Measurements from ENCODE around the gene GINS2.
A peak's percentile ranks its signal among the peaks of the same experiment; 100 is the strongest.

GINS2 gene

GRCh38 chr16:85640585-85640984 is 48.2 kb downstream of the GINS2 start:
- Histone ChIP-seq H3K79me1 (replicated peaks; ENCODE audit: low read length, poor library complexity, severe bottlenecking) (peaks cover 65% of the 10 kb centered on the region), H3K4me2 (ENCODE audit: low read length, poor library complexity, severe bottlenecking) (no peak overlapping the region), H4K91ac (ENCODE audit: low read length) (no peak overlapping the region), H2BK120ac (ENCODE audit: low read depth, low read length) (no peak overlapping the region), H3K23ac (ENCODE audit: low read length in 2 of 2) (no peak overlapping the region), H3K9me3 (ENCODE audit: control insufficient read depth, low read length) (no peaks in the 10 kb centered on the region), H3K27me3 (ENCODE audit: control insufficient read depth in 1 of 2, insufficient read depth in 1 of 2, low read length in 2 of 2) (no peaks in the 10 kb centered on the region), H3K4me1 (ENCODE audit: control insufficient read depth, insufficient read depth, low read depth, low read length) (peaks cover 35% of the 10 kb centered on the region), H3K27ac (ENCODE audit: low read length, poor library complexity, severe bottlenecking) (no peak overlapping the region), H3K4me3 (ENCODE audit: insufficient read depth in 1 of 2, low read depth in 1 of 2, low read length in 2 of 2) (no peak overlapping the region), H4K8ac (ENCODE audit: low read length) (no peak overlapping the region), H2AFZ (ENCODE audit: low read depth, low read length) (no peak overlapping the region), H2AK5ac (ENCODE audit: low read length, severe bottlenecking) (no peak overlapping the region), H2BK5ac (ENCODE audit: low read depth, low read length, poor library complexity, severe bottlenecking) (no peak overlapping the region), H3K9ac (ENCODE audit: low read length) (no peak overlapping the region), H3K18ac (ENCODE audit: low read depth in 1 of 2, low read length in 2 of 2) (no peak overlapping the region), H2BK12ac (ENCODE audit: low read length in 2 of 2) (no peak overlapping the region), H3K14ac (ENCODE audit: low read length in 2 of 2) (no peak overlapping the region), H2BK15ac (ENCODE audit: low read depth, poor library complexity, severe bottlenecking) (no peak overlapping the region), H3K36me3 (ENCODE audit: control insufficient read depth in 1 of 2, insufficient read depth in 2 of 2, low read depth in 1 of 2, low read length in 2 of 2) (peaks cover 0 to 74% of the 10 kb centered on the region in 2 experiments), H3K4ac (ENCODE audit: low read depth in 1 of 2, low read length in 2 of 2) (no peak overlapping the region)
- DNase-seq = no peak
- 97% methylated on average over 31 of the region's 31 CpGs for WGBS

- Histone ChIP-seq H2AK5ac (ENCODE audit: low read length, severe bottlenecking) (no peak overlapping the region), H4K8ac (ENCODE audit: low read length) (no peak overlapping the region), H3K36me3 (ENCODE audit: control insufficient read depth in 1 of 2, insufficient read depth in 2 of 2, low read depth in 1 of 2, low read length in 2 of 2) (peaks cover 0 to 74% of the 10 kb centered on the region in 2 experiments), H2BK12ac (ENCODE audit: low read length in 2 of 2) (no peak overlapping the region), H3K27ac (ENCODE audit: low read length, poor library complexity, severe bottlenecking) (no peak overlapping the region), H3K4me2 (ENCODE audit: low read length, poor library complexity, severe bottlenecking) (no peak overlapping the region), H3K9me3 (ENCODE audit: control insufficient read depth, low read length) (no peaks in the 10 kb centered on the region), H3K18ac (ENCODE audit: low read depth in 1 of 2, low read length in 2 of 2) (no peak overlapping the region), H2BK120ac (ENCODE audit: low read depth, low read length) (no peak overlapping the region), H3K9ac (ENCODE audit: low read length) (no peak overlapping the region), H3K79me1 (replicated peaks; ENCODE audit: low read length, poor library complexity, severe bottlenecking) (peaks cover 61% of the 10 kb centered on the region), H3K23ac (ENCODE audit: low read length in 2 of 2) (no peak overlapping the region), H2BK15ac (ENCODE audit: low read depth, poor library complexity, severe bottlenecking) (no peak overlapping the region), H2AFZ (ENCODE audit: low read depth, low read length) (no peak overlapping the region), H3K14ac (ENCODE audit: low read length in 2 of 2) (no peak overlapping the region), H4K91ac (ENCODE audit: low read length) (no peak overlapping the region), H3K4ac (ENCODE audit: low read depth in 1 of 2, low read length in 2 of 2) (no peak overlapping the region), H3K4me1 (ENCODE audit: control insufficient read depth, insufficient read depth, low read depth, low read length) (peaks cover 38% of the 10 kb centered on the region), H2BK5ac (ENCODE audit: low read depth, low read length, poor library complexity, severe bottlenecking) (no peak overlapping the region), H3K4me3 (ENCODE audit: insufficient read depth in 1 of 2, low read depth in 1 of 2, low read length in 2 of 2) (peak overlapping the region in 1 of 2 experiments; percentile 3), H3K27me3 (ENCODE audit: control insufficient read depth in 1 of 2, insufficient read depth in 1 of 2, low read length in 2 of 2) (no peaks in the 10 kb centered on the region)
- WGBS = 92% methylated on average over 13 of the region's 13 CpGs
- no peak for DNase-seq
Measured at GRCh38 chr16:85640254-85640558, 48.5 kb downstream of the GINS2 start.

GRCh38 chr16:85639529-85640253 is 49.1 kb downstream of the GINS2 start:
- H2BK15ac ChIP-seq (ENCODE audit: low read depth, poor library complexity, severe bottlenecking) = no peak overlapping the region
- H3K36me3 ChIP-seq (ENCODE audit: control insufficient read depth in 1 of 2, insufficient read depth in 2 of 2, low read depth in 1 of 2, low read length in 2 of 2) = peaks cover 0 to 79% of the 10 kb centered on the region in 2 experiments
- no peak overlapping the region for H3K4me2 ChIP-seq (ENCODE audit: low read length, poor library complexity, severe bottlenecking)
- peaks cover 58% of the 10 kb centered on the region for H3K79me1 ChIP-seq (replicated peaks; ENCODE audit: low read length, poor library complexity, severe bottlenecking)
- H3K9ac ChIP-seq (ENCODE audit: low read length) = no peak overlapping the region
- H2AK5ac ChIP-seq (ENCODE audit: low read length, severe bottlenecking) = no peak overlapping the region
- H2BK12ac ChIP-seq (ENCODE audit: low read length in 2 of 2) = no peak overlapping the region
- peaks cover 37% of the 10 kb centered on the region for H3K4me1 ChIP-seq (ENCODE audit: control insufficient read depth, insufficient read depth, low read depth, low read length)
- H2BK5ac ChIP-seq (ENCODE audit: low read depth, low read length, poor library complexity, severe bottlenecking) = no peak overlapping the region
- H4K91ac ChIP-seq (ENCODE audit: low read length) = no peak overlapping the region
- H3K14ac ChIP-seq (ENCODE audit: low read length in 2 of 2) = no peak overlapping the region
- no peak overlapping the region for H3K23ac ChIP-seq (ENCODE audit: low read length in 2 of 2)
- no peak overlapping the region for H2BK120ac ChIP-seq (ENCODE audit: low read depth, low read length)
- no peaks in the 10 kb centered on the region for H3K27me3 ChIP-seq (ENCODE audit: control insufficient read depth in 1 of 2, insufficient read depth in 1 of 2, low read length in 2 of 2)
- no peak overlapping the region for H3K4ac ChIP-seq (ENCODE audit: low read depth in 1 of 2, low read length in 2 of 2)
- no peaks in the 10 kb centered on the region for H3K9me3 ChIP-seq (ENCODE audit: control insufficient read depth, low read length)
- H4K8ac ChIP-seq (ENCODE audit: low read length) = no peak overlapping the region
- H3K27ac ChIP-seq (ENCODE audit: low read length, poor library complexity, severe bottlenecking) = no peak overlapping the region
- DNase-seq = no peak
- WGBS = 93% methylated on average over 35 of the region's 35 CpGs
- H2AFZ ChIP-seq (ENCODE audit: low read depth, low read length) = no peak overlapping the region
- peak overlapping the region in 1 of 2 experiments; percentile 3 for H3K4me3 ChIP-seq (ENCODE audit: insufficient read depth in 1 of 2, low read depth in 1 of 2, low read length in 2 of 2)
- H3K18ac ChIP-seq (ENCODE audit: low read depth in 1 of 2, low read length in 2 of 2) = no peak overlapping the region

- H2BK12ac ChIP-seq (ENCODE audit: low read length in 2 of 2) = no peak overlapping the region
- H2BK5ac ChIP-seq (ENCODE audit: low read depth, low read length, poor library complexity, severe bottlenecking) = no peak overlapping the region
- WGBS = 96% methylated on average over 26 of the region's 26 CpGs
- H3K27me3 ChIP-seq (ENCODE audit: control insufficient read depth in 1 of 2, insufficient read depth in 1 of 2, low read length in 2 of 2) = no peaks in the 10 kb centered on the region
- no peak overlapping the region for H2AFZ ChIP-seq (ENCODE audit: low read depth, low read length)
- peaks cover 38% of the 10 kb centered on the region for H3K4me1 ChIP-seq (ENCODE audit: control insufficient read depth, insufficient read depth, low read depth, low read length)
- no peak overlapping the region for H3K27ac ChIP-seq (ENCODE audit: low read length, poor library complexity, severe bottlenecking)
- no peak overlapping the region for H4K8ac ChIP-seq (ENCODE audit: low read length)
- no peak overlapping the region for H3K14ac ChIP-seq (ENCODE audit: low read length in 2 of 2)
- H2AK5ac ChIP-seq (ENCODE audit: low read length, severe bottlenecking) = no peak overlapping the region
- H3K18ac ChIP-seq (ENCODE audit: low read depth in 1 of 2, low read length in 2 of 2) = no peak overlapping the region
- no peak overlapping the region for H2BK15ac ChIP-seq (ENCODE audit: low read depth, poor library complexity, severe bottlenecking)
- peaks cover 65% of the 10 kb centered on the region for H3K79me1 ChIP-seq (replicated peaks; ENCODE audit: low read length, poor library complexity, severe bottlenecking)
- no peaks in the 10 kb centered on the region for H3K9me3 ChIP-seq (ENCODE audit: control insufficient read depth, low read length)
- no peak overlapping the region for H3K23ac ChIP-seq (ENCODE audit: low read length in 2 of 2)
- peaks cover 0 to 88% of the 10 kb centered on the region in 2 experiments for H3K36me3 ChIP-seq (ENCODE audit: control insufficient read depth in 1 of 2, insufficient read depth in 2 of 2, low read depth in 1 of 2, low read length in 2 of 2)
- DNase-seq = no peak
- H3K4me3 ChIP-seq (ENCODE audit: insufficient read depth in 1 of 2, low read depth in 1 of 2, low read length in 2 of 2) = no peak overlapping the region
- H4K91ac ChIP-seq (ENCODE audit: low read length) = no peak overlapping the region
- H3K4me2 ChIP-seq (ENCODE audit: low read length, poor library complexity, severe bottlenecking) = no peak overlapping the region
- no peak overlapping the region for H2BK120ac ChIP-seq (ENCODE audit: low read depth, low read length)
- H3K4ac ChIP-seq (ENCODE audit: low read depth in 1 of 2, low read length in 2 of 2) = no peak overlapping the region
- H3K9ac ChIP-seq (ENCODE audit: low read length) = no peak overlapping the region
Measured at GRCh38 chr16:85638695-85639409, 49.9 kb downstream of the GINS2 start.
